ENCODE data around the gene NDUFS7.

Gene NDUFS7

GRCh38 chr19:1402411-1403070, 18.8 kb downstream of the NDUFS7 start:
- DNase-seq (ENCODE audit: low read depth in 1 of 2, low spot score in 1 of 2), result peak; percentile 87 to 98
- TF ChIP-seq JUND (IDR thresholded peaks at IDR 0.05; ENCODE audit: low read depth), result no peak
- in situ Hi-C loops (cut with HindIII; ENCODE audit: low pct_unique_long_range_greater_than_20kb, low sequenced_read_pairs), result no loop called here

- no peak for TF ChIP-seq JUND (IDR thresholded peaks at IDR 0.05; ENCODE audit: low read depth)
- peak; percentile 81 to 98 for DNase-seq (ENCODE audit: low read depth in 1 of 2, low spot score in 1 of 2)
- in situ Hi-C loops (cut with HindIII; ENCODE audit: low pct_unique_long_range_greater_than_20kb, low sequenced_read_pairs), result no loop called here
Observed at GRCh38 chr19:1406774-1407527, 23.2 kb downstream of the NDUFS7 start.

GRCh38 chr19:1407528-1408299, 24.0 kb downstream of the NDUFS7 start, which contains the start of gene DAZAP1:
Gene DAZAP1, plus strand, starts transcription at chr19:1407586. Its CDS starts 188 bp downstream, at chr19:1407774.
- in situ Hi-C loops (cut with HindIII; ENCODE audit: low pct_unique_long_range_greater_than_20kb, low sequenced_read_pairs), result no loop called here
- DNase-seq (ENCODE audit: low read depth in 1 of 2, low spot score in 1 of 2), result no peak
- no peak for TF ChIP-seq JUND (IDR thresholded peaks at IDR 0.05; ENCODE audit: low read depth)

- in situ Hi-C loops (cut with HindIII; ENCODE audit: low pct_unique_long_range_greater_than_20kb, low sequenced_read_pairs), result no loop called here
- no peak for TF ChIP-seq JUND (IDR thresholded peaks at IDR 0.05; ENCODE audit: low read depth)
- DNase-seq (ENCODE audit: low read depth in 1 of 2, low spot score in 1 of 2), result no peak
Observed at GRCh38 chr19:1408300-1409203, 24.8 kb downstream of the NDUFS7 start.

- no peak for DNase-seq (ENCODE audit: low read depth in 1 of 2, low spot score in 1 of 2)
Observed at GRCh38 chr19:1409204-1410005, 25.7 kb downstream of the NDUFS7 start.

GRCh38 chr19:1410136-1410786, 26.6 kb downstream of the NDUFS7 start:
- in situ Hi-C loops (cut with HindIII; ENCODE audit: low pct_unique_long_range_greater_than_20kb, low sequenced_read_pairs), result no loop called here
- no peak for TF ChIP-seq JUND (IDR thresholded peaks at IDR 0.05; ENCODE audit: low read depth)
- no peak for DNase-seq (ENCODE audit: low read depth in 1 of 2, low spot score in 1 of 2)

More at GRCh38 chr19:1409204-1410005, 25.7 kb downstream of the NDUFS7 start:
- no peak for TF ChIP-seq JUND (IDR thresholded peaks at IDR 0.05; ENCODE audit: low read depth)
- in situ Hi-C loops (cut with HindIII; ENCODE audit: low pct_unique_long_range_greater_than_20kb, low sequenced_read_pairs), result no loop called here

GRCh38 chr19:1410789-1411188, 27.1 kb downstream of the NDUFS7 start:
- in situ Hi-C loops (cut with HindIII; ENCODE audit: low pct_unique_long_range_greater_than_20kb, low sequenced_read_pairs), result no loop called here
- no peak for DNase-seq (ENCODE audit: low read depth in 1 of 2, low spot score in 1 of 2)
- no peak for TF ChIP-seq JUND (IDR thresholded peaks at IDR 0.05; ENCODE audit: low read depth)

- DNase-seq (ENCODE audit: low read depth in 1 of 2, low spot score in 1 of 2), result peak in 1 of 2 experiments; percentile 55
- TF ChIP-seq JUND (IDR thresholded peaks at IDR 0.05; ENCODE audit: low read depth), result no peak
- in situ Hi-C loops (cut with HindIII; ENCODE audit: low pct_unique_long_range_greater_than_20kb, low sequenced_read_pairs), result no loop called here
Observed at GRCh38 chr19:1411255-1412191, 27.8 kb downstream of the NDUFS7 start.

- in situ Hi-C loops (cut with HindIII; ENCODE audit: low pct_unique_long_range_greater_than_20kb, low sequenced_read_pairs), result no loop called here
- DNase-seq (ENCODE audit: low read depth in 1 of 2, low spot score in 1 of 2), result no peak
- TF ChIP-seq JUND (IDR thresholded peaks at IDR 0.05; ENCODE audit: low read depth), result no peak
Observed at GRCh38 chr19:1412323-1412923, 28.7 kb downstream of the NDUFS7 start.

All from T47D (cell line).